H9 (cell line): ENCODE data around the gene FANCE. TPM values are rescaled to one million over a fixed set of nuclear protein-coding genes. Genes with fewer than 3 reads are reported as not detected.

Experiments
- DNase-seq: peaks from one replicate; pipeline ENCODE4 v3.0.0-alpha.2; 2017
- H2AFZ ChIP-seq: one replicate; pipeline ENCODE4 v1.6.1; 2013; ENCODE audit warnings: mild to moderate bottlenecking, low read length, control low read depth, moderate library complexity
- H2AK5ac ChIP-seq: 2 replicates; pipeline ENCODE4 v1.6.1; 2013; ENCODE audit warnings: low read length, control low read depth, mixed read lengths; ENCODE audit not compliant: insufficient read length
- H2BK120ac ChIP-seq: one replicate; pipeline ENCODE4 v1.6.1; 2013; ENCODE audit warnings: low read depth, mild to moderate bottlenecking, low read length, control low read depth, inconsistent platforms; ENCODE audit not compliant: poor library complexity, severe bottlenecking
- H2BK12ac ChIP-seq: 2 replicates; pipeline ENCODE4 v1.6.1; 2013; ENCODE audit warnings: low read length, control low read depth, mixed read lengths, low read depth; ENCODE audit not compliant: insufficient read length
- H2BK15ac ChIP-seq: 2 replicates; pipeline ENCODE4 v1.6.1; 2013; ENCODE audit warnings: low read depth, low read length, control low read depth
- H2BK20ac ChIP-seq: one replicate; pipeline ENCODE4 v1.6.1; 2013; ENCODE audit warnings: low read depth, mild to moderate bottlenecking, low read length, control low read depth, inconsistent platforms; ENCODE audit not compliant: poor library complexity, severe bottlenecking
- H2BK5ac ChIP-seq: 2 replicates; pipeline ENCODE4 v1.6.1; 2013; ENCODE audit warnings: low read length, control low read depth, mixed read lengths; ENCODE audit not compliant: insufficient read length
- H3K14ac ChIP-seq: 2 replicates; pipeline ENCODE4 v1.6.1; 2013; ENCODE audit warnings: low read length, control low read depth; ENCODE audit not compliant: insufficient read depth
- H3K18ac ChIP-seq: 2 replicates; pipeline ENCODE4 v1.6.1; 2013; ENCODE audit warnings: low read depth, mild to moderate bottlenecking, mixed read lengths, low read length, control low read depth; ENCODE audit not compliant: insufficient read length
- H3K23ac ChIP-seq: 2 replicates; pipeline ENCODE4 v1.6.1; 2013; ENCODE audit warnings: low read length, control low read depth, mixed read lengths, low read depth; ENCODE audit not compliant: insufficient read length
- H3K23me2 ChIP-seq: 2 replicates; pipeline ENCODE4 v1.6.1; 2013; ENCODE audit warnings: low read depth, mild to moderate bottlenecking, mixed read lengths, low read length, control low read depth; ENCODE audit not compliant: insufficient read length, poor library complexity, severe bottlenecking
- H3K27ac ChIP-seq: 2 replicates; pipeline ENCODE4 v1.5.1; 2013; ENCODE audit warnings: low read length, control low read depth, mixed read lengths, low read depth; ENCODE audit not compliant: insufficient read length
- H3K27me3 ChIP-seq: 2 replicates; pipeline ENCODE4 v1.6.1; 2013; ENCODE audit warnings: low read length, control low read depth, inconsistent platforms; ENCODE audit not compliant: insufficient read depth
- H3K4ac ChIP-seq: 2 replicates; pipeline ENCODE4 v1.6.1; 2013; ENCODE audit warnings: low read depth, mild to moderate bottlenecking, control low read depth, inconsistent platforms, low read length, moderate library complexity
- H3K4me1 ChIP-seq: 2 replicates; pipeline ENCODE4 v1.6.1; 2013; ENCODE audit warnings: low read length, control low read depth, inconsistent platforms; ENCODE audit not compliant: insufficient read depth
- H3K4me2 ChIP-seq: 2 replicates; pipeline ENCODE4 v1.6.1; 2013; ENCODE audit warnings: low read length, control low read depth, mixed read lengths; ENCODE audit not compliant: insufficient read length, insufficient read depth
- H3K56ac ChIP-seq: 2 replicates; pipeline ENCODE4 v1.6.1; 2013; ENCODE audit warnings: low read depth, mild to moderate bottlenecking, mixed read lengths, low read length, control low read depth; ENCODE audit not compliant: insufficient read length
- H3K79me1 ChIP-seq: 2 replicates; pipeline ENCODE4 v1.6.1; 2013; ENCODE audit warnings: low read depth, mild to moderate bottlenecking, moderate library complexity, low read length, control low read depth, inconsistent platforms; ENCODE audit not compliant: insufficient read depth, poor library complexity, severe bottlenecking
- H3K79me2 ChIP-seq: 2 replicates; pipeline ENCODE4 v1.6.1; 2013; ENCODE audit warnings: low read length, control low read depth, inconsistent platforms; ENCODE audit not compliant: insufficient read depth
- H3K9ac ChIP-seq: 2 replicates; pipeline ENCODE4 v1.6.1; 2013; ENCODE audit warnings: low read length, control low read depth, mixed read lengths; ENCODE audit not compliant: insufficient read length; ENCODE audit errors: extremely low read depth
- H3K9me3 ChIP-seq: one replicate; pipeline ENCODE4 v1.6.1; 2013; ENCODE audit warnings: low read depth, low read length, inconsistent platforms; ENCODE audit not compliant: control insufficient read depth
- H3T11ph ChIP-seq: one replicate; pipeline ENCODE4 v1.6.1; 2013; ENCODE audit warnings: mild to moderate bottlenecking, low read length, control low read depth, inconsistent platforms
- H4K20me1 ChIP-seq: one replicate; pipeline ENCODE4 v1.6.1; 2013; ENCODE audit not compliant: control insufficient read depth, insufficient read length, insufficient read depth
- H4K5ac ChIP-seq: 2 replicates; pipeline ENCODE4 v1.6.1; 2013; ENCODE audit warnings: low read depth, mild to moderate bottlenecking, mixed read lengths, low read length, control low read depth; ENCODE audit not compliant: insufficient read length
- H4K8ac ChIP-seq: replicated peaks from 2 replicates; pipeline ENCODE4 v1.6.1; 2013; ENCODE audit warnings: low read length, control low read depth, mixed read lengths, low read depth; ENCODE audit not compliant: insufficient read length
- H4K91ac ChIP-seq: 2 replicates; pipeline ENCODE4 v1.6.1; 2013; ENCODE audit warnings: low read depth, mild to moderate bottlenecking, moderate library complexity, mixed read lengths, low read length, control low read depth; ENCODE audit not compliant: insufficient read length
- H3K27ac Mint-ChIP-seq, 3 experiments: 2 replicates in 2 of 3; 3 replicates in 1 of 3; pipeline ENCODE4 v1.8.0; 2020 to 2021; ENCODE audit warnings: mixed read lengths in 3 of 3, mild to moderate bottlenecking in 1 of 3, moderate library complexity in 1 of 3
- H3K27me3 Mint-ChIP-seq: 2 replicates; pipeline ENCODE4 v1.8.0; 2021; ENCODE audit warnings: low read depth, mild to moderate bottlenecking, moderate library complexity, mixed read lengths
- H3K36me3 Mint-ChIP-seq, 3 experiments: 2 replicates in 2 of 3; 3 replicates in 1 of 3; pipeline ENCODE4 v1.8.0; 2020 to 2021; ENCODE audit warnings: low read depth in 3 of 3, mixed read lengths in 3 of 3; ENCODE audit not compliant: insufficient read depth in 1 of 3
- H3K4me1 Mint-ChIP-seq, 2 experiments: 2 replicates each; pipeline ENCODE4 v1.8.0; 2020; ENCODE audit warnings: mixed read lengths in 2 of 2
- H3K4me3 Mint-ChIP-seq, 2 experiments: 2 replicates in 1 of 2; 3 replicates in 1 of 2; pipeline ENCODE4 v1.8.0; 2020 to 2021; ENCODE audit warnings: mild to moderate bottlenecking in 2 of 2, mixed read lengths in 2 of 2, moderate library complexity in 1 of 2
- H3K9me3 Mint-ChIP-seq, 2 experiments: 2 replicates in 1 of 2; 3 replicates in 1 of 2; pipeline ENCODE4 v1.8.0; 2020; ENCODE audit warnings: mild to moderate bottlenecking in 2 of 2, mixed read lengths in 2 of 2, moderate library complexity in 1 of 2
- WGBS: extraction: QIAGEN DNeasy Blood & Tissue Kit; methylation state at CpG from one replicate; pipeline ENCODE4 v1.1.7; 2013; ENCODE audit warnings: missing lambda C conversion rate, low lambda C conversion rate, mixed read lengths; ENCODE audit not compliant: insufficient read length; ENCODE audit errors: extremely low coverage; 5-methylcytosine and 5-hydroxymethylcytosine counted together
- total RNA-seq: library from RNA; stranded (reverse); gene quantifications from 2 replicates; pipeline ENCODE4 v1.2.1, GENCODE V29; 2021
- TF ChIP-seq, protein P1 (sequence below): fragments of 200-600 bp; sonication (generic); conservative IDR thresholded peaks from 3 replicates; pipeline ENCODE4 v1.8.0; 2021; ENCODE audit warnings: antibody characterized with exemption, mild to moderate bottlenecking

Gene FANCE
- total RNA-seq, 1 experiment from 2014 or later = 8.4 TPM

GRCh38 chr6:35478259-35478658, 26.1 kb downstream of the FANCE start:
- no peaks in the 10 kb centered on the region for H3K79me2 ChIP-seq
- H3K9me3 ChIP-seq = no peaks in the 10 kb centered on the region
- H2BK120ac ChIP-seq = no peak overlapping the region
- H3K79me1 ChIP-seq = no peaks in the 10 kb centered on the region
- TF ChIP-seq, protein P1, sequence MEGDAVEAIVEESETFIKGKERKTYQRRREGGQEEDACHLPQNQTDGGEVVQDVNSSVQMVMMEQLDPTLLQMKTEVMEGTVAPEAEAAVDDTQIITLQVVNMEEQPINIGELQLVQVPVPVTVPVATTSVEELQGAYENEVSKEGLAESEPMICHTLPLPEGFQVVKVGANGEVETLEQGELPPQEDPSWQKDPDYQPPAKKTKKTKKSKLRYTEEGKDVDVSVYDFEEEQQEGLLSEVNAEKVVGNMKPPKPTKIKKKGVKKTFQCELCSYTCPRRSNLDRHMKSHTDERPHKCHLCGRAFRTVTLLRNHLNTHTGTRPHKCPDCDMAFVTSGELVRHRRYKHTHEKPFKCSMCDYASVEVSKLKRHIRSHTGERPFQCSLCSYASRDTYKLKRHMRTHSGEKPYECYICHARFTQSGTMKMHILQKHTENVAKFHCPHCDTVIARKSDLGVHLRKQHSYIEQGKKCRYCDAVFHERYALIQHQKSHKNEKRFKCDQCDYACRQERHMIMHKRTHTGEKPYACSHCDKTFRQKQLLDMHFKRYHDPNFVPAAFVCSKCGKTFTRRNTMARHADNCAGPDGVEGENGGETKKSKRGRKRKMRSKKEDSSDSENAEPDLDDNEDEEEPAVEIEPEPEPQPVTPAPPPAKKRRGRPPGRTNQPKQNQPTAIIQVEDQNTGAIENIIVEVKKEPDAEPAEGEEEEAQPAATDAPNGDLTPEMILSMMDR = no peak
- Mint-ChIP-seq H3K9me3 (no peaks in the 10 kb centered on the region), H3K4me3 (no peak overlapping the region), H3K27me3 (peaks cover 1% of the 10 kb centered on the region; the same call in 1 of the 2 replicates), H3K4me1 (peaks cover 2 to 12% of the 10 kb centered on the region in 2 experiments; a peak in 3 of 4 replicates), H3K27ac (no peak overlapping the region; a peak in 1 of 7 replicates), H3K36me3 (peaks cover 10 to 60% (median 49%) of the 10 kb centered on the region in 3 experiments)
- no peak overlapping the region for H3K27ac ChIP-seq
- no peak overlapping the region for H2BK20ac ChIP-seq
- no peaks in the 10 kb centered on the region for H3K27me3 ChIP-seq
- no peak overlapping the region for H3K4ac ChIP-seq
- H3K4me1 ChIP-seq = no peaks in the 10 kb centered on the region
- H3T11ph ChIP-seq = no peak overlapping the region
- H3K56ac ChIP-seq = no peak overlapping the region
- no peaks in the 10 kb centered on the region for H4K20me1 ChIP-seq
- H3K4me2 ChIP-seq = no peak overlapping the region
- H3K23ac ChIP-seq = no peak overlapping the region
- no peak for DNase-seq
- no peak overlapping the region for H4K91ac ChIP-seq
- no peak overlapping the region for H2BK5ac ChIP-seq
- H2BK12ac ChIP-seq = no peak overlapping the region
- H3K14ac ChIP-seq = no peak overlapping the region
- H2AK5ac ChIP-seq = no peak overlapping the region
- H3K18ac ChIP-seq = no peak overlapping the region
- H4K5ac ChIP-seq = no peak overlapping the region
- no peak overlapping the region for H2BK15ac ChIP-seq
- no peaks in the 10 kb centered on the region for H3K23me2 ChIP-seq
- H3K9ac ChIP-seq = no peak overlapping the region
- H2AFZ ChIP-seq = no peak overlapping the region
- WGBS = no CpG with 5 or more reads among the region's 7 CpGs
- no peak overlapping the region for H4K8ac ChIP-seq
